NOMO-1 treated with DMSO at 0.1 percent for 48 hours (cell line): Measurements from ENCODE around the gene NRP2.
A peak's percentile ranks its signal among the peaks of the same experiment; 100 is the strongest.

ENCODE experiments used
- DNase-seq: peaks from one replicate; lab custom pipeline; 2025; ENCODE audit not compliant: unreplicated experiment; lab: John Stamatoyannopoulos, UW

NRP2 gene

DNA sequence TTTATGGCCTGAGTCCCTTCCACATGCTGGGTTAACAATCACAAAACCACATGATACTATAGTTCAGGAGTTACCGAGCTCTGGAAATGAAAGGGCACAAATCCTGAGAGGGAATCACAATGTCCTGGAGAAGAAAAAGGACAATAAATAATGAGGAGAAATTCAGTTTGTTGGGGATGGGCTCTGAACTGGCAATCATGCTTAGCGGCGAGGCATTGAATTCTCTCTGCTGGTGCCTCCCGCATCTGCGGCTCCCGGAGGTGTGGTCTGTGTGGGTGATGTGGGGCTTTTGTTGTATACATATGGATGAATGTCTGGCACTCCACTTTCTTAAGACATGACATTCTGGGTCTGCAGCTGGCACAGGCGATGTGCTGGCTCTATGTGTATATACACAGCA is 46.1 kb downstream of the NRP2 start:
- no peak for DNase-seq

DNA sequence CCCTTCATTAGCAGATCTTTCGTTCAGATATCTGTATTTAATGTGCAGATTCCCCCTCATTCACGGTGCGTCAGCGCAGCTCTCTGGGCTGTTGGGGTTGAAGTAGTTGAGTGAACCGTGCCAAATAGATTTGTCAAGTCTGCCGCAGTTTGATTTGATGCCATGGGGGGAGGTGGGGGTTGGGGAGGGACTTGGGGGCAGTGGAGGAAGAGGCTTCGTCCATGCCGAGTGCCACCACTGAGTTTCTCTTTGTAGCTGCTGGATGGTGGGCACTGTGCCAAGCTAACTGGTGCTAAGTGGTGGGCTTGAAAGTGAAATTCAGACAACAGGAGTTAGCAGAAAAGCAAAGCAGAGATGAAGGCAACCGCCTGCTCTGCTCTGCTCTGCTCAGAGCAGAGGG is 47.9 kb downstream of the NRP2 start:
- no peak for DNase-seq

DNA sequence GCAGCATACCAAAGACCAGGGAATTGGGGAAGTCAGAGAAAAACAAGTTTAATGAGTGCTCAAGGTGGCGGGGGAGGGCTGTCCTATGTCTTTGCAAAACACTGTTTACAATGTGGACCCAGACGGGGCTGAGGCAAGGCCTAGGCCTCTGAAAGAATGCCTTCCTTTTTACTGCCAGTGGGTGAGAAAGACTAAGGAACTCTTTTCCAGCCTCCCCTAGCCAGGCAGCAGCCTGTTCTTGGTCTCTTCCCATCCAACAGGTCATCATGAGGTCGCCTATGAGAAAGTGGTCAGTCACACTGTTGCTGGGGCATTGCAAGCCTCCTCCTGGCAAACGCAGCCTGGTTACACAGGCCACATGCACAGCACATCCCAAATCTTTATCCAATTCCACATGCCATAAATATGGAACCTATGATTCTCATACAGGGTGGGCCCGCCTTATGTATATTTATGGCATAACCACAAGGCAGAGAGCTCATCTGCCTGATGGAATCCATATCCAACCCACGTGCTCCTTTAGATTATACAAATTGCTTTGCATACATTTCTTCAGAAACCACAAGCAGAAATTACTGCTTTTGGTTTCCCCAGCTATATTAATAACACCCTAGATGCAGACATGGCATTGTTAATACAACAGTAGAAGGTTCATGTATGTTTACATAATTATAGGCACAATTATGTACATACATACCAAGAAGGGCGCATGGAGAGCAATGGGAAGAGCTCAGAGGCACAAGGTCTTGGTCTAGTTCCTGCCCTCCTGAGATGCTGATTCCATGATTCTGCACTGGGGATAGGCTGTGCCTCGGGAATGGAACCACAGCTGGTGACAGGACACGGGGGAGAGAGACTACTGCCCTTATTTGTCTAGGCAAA is 48.6 kb downstream of the NRP2 start:
- no peak for DNase-seq

DNA sequence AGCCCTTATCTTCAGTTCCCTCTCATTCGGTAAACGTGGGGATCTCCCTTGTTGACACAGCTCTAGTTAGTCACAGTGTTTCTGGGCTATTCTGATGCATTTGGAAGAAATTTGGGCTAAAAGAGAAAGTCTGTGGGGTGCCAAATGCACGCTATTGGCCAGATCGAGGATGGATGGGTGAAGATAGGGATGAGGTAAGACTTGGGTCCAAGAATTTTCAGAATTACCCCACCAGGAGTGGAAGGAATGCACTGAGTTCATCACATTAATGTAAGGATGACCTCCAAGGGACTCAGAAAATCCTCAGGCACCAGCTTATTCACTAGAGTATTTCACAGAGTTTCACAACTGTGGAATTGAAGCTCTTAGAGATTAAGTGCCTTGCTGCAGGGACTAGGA is 49.3 kb downstream of the NRP2 start:
- no peak for DNase-seq

DNA sequence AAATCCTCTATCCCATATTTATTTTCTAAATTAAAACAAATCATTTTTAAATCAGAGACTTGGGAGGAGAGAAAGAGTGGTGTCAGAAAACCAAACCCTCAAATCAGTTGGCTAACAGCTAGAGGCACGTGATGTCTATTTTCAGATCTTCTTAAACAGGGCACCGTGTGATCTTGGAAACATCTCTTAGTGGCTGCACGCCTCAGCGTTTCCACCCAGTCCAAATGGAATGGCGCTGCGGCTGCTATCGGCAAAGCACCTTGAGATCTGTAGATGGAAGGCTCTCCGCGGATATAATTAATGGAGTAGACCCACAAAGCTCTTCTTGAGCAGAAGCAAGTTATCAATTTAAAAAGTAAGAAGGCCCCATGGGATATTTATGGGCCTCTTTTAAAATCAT is 50.0 kb downstream of the NRP2 start:
- DNase-seq: no peak

DNA sequence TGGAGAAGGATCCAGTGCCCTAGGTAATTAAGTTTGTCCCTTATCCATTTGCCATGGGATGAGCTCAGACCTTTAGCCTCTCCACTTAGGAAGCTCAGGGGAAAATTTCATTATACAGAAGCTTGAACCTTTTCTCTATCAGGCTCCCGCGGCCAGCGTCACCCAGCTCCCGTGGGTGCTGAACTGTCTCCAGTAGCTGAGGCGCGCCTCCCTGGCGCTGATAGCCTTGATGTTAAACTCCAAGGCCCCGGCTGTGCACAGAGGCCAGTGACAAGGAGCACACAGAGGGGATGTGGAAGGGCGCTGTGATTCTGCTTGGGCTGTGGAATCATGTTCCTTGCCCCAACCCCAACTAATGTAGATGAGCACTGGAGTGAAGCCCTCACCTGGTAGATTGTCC is 50.8 kb downstream of the NRP2 start:
- DNase-seq: no peak

DNA sequence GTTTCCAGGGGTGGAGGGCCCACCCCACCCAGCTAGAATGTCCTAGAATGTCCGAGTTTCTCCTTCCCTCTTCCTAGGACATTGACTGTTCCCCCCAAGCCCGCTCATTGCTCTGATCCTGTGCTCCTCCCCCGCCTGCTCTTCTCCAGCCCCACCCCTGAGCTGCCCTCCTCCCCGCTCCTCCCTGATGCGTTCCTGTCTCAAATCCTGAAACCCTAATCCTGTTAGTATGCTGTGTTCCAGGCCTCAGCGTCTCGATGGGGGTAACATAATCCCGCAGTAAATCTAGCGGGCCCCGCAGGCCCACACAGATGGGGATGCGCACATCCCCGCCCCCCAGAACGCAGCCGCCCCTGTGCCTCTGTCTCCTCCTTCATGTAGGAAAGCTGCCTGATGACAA is 51.3 kb downstream of the NRP2 start:
- DNase-seq: no peak

DNA sequence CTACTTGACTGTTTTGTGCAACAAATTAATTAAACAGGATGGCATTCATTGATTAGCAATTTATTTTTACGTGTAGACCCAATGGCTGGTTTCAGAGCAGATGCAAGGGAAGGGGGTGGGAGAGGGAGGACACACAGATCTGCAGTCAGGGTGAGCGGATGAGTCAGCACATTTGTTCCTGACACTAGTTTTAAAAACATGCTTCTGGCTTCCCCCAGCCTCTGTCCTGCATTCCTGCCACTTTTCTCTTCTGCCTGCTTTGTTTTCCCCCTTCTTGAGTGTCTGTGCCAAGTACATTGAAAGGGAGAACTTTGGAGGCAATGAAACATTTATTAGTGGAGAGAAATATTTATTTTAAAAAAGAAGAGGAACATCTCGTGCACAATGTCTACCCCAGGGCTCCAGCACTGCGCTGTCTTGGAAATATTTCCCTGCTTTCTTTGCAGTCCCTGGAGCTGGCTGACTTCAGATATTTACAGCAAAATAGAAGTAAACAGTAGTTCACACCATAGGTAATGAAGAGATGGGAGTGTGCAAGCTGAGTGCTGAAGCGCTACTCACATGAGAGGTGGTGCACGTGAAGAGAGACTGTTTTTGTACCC is 52.2 kb downstream of the NRP2 start:
- DNase-seq: no peak

DNA sequence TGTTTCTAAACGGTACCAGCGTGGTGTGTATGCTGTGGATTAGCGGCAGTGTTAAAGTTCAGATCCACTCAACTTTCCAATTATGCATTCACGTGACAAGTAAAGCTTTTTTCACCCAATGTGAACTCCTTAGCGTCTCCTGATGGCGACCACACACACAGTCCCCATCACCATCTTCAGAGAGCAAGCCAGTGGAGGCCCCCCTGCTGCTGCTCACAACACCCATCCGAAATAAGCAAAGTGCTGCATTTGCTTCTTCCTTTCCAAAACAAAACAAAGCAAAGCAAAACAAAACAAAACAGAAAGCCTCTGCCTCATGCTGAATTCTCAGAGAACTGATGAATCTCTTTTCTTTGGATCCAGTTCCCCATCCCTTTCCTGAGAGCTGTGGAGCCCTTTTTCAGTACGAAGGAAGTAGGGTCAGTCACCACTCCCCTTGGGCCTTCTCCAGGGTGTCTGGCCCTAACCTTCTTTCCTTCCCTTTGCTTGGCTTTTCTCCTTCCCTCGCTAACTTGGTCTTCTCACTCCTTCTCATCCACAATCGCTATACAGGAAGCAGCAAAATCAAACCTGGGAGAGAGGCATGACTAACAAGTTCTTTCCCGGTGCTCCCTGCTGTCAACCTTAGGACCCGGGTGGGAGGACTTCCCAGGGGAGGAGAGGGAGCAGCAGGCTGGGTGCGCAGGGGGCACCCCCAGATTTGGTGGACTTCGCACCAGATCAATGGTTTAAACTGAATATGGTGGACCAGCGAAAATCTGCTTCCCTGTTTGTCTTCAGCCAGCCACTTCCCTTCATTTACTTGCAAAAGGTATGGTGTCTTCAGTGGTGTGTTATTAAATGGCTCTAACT is 56.0 kb downstream of the NRP2 start:
- DNase-seq: no peak

DNA sequence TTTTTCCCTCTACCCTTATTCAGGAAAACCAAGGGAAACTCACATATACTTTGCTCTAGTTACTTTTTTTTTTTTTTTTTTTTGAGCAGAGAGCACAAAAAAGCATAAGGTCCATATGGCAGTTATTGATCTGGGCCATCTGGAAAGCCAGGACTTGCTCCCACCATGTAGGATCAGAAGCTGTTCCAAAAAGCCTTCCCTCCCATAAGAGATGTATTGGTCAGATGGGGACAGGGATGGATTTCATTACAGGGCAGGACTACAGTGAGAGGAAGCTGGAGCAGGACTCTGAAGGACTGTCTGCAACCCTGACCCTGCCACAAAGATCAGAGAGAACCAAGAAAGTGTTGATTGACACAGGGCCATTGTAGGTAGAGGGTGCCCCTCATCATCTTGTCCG is 57.3 kb downstream of the NRP2 start:
- DNase-seq: no peak

DNA sequence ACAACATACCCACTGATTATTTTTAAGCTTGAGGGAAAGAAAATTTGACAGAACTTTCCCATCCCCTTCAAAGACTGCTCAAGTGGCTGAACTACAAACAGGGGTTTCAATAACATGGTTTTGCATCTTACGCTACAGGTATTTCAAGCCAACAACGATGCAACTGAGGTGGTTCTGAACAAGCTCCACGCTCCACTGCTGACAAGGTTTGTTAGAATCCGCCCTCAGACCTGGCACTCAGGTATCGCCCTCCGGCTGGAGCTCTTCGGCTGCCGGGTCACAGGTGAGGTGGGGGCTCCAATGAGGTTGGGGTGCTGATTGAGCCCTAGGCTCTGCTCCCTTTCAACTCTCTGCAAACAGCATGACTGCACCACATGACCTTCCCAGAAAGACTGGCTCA is 58.1 kb downstream of the NRP2 start:
- DNase-seq: no peak

DNA sequence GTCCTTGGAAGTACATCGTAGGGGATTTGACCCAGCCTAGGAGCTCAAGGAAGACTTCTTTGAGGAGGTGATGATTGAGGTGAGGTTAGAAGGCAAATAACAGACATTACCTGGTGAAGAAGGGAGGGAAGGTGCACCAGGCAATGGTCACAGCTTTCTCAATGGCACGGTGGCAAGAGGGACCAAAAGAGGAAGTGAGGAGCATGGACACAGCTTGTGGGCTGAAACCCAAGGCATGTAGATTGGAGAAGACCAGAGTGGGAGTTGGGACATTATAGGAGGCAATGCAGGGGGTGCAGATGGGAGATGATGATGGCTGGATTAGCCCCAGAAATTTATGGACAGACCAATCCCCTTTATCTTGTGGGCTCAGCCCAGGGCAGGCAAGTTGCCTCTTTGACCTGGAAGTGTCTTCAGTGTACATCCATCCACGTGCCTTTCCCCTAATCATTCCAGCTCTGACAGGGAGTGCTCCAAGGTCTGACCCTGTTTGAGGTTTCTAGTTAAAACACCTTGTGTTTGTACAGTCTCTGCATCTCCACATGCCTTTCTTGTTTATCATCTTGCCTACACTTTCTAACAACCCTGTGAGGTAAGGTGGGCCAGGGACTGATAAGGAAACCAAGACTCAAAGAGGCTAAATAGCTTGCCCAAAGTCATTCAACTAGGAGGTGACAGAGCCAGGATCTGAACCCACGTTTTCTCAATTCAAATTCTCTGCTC is 59.1 kb downstream of the NRP2 start:
- peak; percentile 12 for DNase-seq

DNA sequence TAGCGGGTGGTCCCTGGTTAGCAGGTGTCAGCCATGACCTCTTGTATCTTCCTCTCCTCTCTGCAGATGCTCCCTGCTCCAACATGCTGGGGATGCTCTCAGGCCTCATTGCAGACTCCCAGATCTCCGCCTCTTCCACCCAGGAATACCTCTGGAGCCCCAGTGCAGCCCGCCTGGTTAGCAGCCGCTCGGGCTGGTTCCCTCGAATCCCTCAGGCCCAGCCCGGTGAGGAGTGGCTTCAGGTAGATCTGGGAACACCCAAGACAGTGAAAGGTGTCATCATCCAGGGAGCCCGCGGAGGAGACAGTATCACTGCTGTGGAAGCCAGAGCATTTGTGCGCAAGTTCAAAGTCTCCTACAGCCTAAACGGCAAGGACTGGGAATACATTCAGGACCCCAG is 60.8 kb downstream of the NRP2 start:
- DNase-seq: no peak

DNA sequence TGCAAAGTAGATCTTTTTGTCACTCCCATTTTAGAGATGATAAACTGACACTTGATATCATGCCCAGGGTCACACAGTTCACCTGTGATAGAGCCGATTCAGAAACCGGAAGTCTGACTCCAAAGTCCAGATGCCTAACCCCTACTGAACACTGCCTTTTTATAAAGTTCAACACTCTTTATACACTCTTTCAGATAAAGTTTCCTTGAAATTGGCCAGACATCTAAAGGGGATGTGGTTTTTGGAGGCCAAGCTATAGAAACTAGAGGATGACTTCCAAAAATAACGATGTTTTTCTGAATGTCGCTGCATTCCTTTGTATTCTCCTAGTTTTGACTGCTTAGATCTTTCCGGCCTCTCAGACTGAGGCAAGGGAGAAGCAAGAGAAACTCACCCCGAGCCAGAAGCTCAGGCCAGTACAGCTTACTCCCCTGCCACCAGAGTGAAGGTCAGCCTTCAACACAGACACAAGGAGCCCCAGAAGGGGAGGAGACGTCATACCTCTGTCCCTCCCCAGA is 61.8 kb downstream of the NRP2 start:
- no peak for DNase-seq

DNA sequence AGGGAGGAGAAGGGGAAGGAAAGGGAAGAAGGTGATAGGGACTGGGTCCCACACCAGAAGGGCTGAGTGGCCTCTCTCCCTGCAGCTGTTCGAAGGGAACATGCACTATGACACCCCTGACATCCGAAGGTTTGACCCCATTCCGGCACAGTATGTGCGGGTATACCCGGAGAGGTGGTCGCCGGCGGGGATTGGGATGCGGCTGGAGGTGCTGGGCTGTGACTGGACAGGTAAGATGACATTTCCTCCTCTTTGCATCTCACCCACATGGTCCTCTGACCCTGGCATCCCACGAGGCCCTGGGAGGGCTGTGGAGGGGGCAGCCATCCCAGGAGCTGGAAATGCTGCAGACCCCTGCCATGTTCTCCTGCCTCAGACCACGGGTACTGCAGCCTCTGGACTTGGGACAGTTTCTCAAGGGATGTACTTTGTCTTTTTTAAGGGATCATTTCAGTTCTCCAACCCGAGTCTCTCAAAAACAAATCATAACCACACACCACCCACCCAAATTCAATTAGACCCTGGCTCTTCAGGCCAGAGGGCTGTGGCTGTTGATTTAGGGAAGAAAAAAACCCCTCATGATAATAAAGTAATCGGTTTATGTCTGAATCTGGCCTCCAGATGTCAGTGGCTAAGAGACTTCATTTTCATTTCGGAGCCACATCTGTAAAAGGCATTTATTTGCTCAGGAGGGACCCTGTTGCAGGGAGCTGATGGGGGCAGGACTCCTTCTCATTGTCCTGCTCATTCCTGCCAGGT is 63.5 kb downstream of the NRP2 start:
- DNase-seq: no peak

DNA sequence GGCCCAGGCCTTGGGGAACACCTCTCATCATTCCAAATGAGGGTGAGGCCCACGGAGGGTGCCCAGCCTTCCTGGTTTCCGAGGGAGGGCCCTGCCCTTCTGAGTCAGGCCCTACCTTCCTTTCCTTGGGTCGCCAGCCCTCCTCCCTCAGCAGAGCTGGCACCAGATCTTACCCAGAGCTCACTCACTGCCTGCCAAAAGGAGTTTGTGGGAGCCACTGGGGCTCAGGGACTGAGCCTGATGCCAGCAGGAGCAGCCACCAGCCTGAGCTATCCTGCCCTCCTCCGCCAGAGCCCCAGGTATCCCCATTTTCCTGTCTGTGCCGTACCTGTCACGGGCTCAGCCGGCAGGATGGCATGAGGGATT is 64.1 kb downstream of the NRP2 start:
- no peak for DNase-seq

DNA sequence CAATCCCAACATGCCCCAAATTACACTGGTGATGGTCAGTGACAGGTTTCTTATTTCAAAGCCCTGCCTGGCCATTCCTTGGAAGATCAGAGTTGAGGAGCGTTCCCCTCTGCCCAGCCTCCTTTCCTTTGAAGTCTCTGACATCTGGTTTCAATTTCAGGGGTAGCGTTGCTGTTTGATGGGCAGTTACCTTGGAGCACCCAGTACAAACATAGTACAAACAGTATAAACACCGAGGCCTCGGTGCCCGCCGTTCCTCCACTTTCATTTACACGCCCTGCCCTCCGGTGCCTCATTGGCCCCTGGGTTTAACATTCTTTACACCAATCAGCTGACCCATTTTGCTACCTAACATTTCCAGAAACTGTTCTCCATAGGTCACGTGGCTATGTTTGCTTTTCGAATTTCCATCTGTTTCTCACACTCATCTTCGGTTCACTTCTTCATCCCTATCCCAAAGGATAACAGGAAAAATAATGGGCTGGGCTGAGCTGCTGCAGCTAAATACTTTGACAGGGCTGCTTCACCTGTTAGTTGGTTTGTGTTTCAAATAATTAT is 65.6 kb downstream of the NRP2 start:
- DNase-seq: no peak

DNA sequence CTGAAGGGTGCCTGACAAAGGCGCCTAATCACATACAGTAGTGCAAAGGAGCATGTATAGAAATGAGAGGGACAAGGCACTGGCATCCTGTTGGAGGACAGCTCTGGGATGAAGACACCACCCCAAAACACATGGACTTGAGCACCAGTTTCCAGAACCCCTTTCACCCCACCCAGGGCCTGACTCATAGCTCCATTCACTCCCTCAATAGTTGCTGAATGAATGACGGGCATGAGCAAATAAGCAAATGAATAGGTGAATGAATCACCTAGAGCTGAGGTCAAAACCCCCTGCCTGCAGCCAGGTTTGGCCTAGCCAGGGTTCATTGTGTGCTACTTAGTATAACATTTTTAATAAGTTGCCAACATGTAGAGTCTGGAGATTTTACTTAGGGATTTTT is 66.3 kb downstream of the NRP2 start:
- DNase-seq: no peak

DNA sequence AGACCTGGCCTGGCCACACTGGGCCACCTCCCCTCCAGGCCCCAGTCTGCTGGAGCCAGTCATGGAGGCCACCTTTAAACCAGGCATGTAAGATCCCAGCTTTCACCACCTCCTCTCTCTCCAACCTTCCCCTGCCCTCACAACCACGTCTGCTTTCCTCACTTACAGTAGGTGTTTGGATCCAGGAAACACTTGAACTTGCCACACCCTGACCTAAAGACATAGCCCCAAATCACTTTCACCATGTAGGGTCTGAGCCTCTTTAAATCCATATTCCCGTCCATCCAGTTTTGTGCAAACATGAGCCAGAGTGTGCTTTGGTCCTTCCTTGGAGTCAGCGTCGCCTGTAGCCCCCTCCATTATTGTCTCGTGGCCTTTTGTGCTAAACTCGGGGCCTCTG is 66.8 kb downstream of the NRP2 start:
- no peak for DNase-seq

DNA sequence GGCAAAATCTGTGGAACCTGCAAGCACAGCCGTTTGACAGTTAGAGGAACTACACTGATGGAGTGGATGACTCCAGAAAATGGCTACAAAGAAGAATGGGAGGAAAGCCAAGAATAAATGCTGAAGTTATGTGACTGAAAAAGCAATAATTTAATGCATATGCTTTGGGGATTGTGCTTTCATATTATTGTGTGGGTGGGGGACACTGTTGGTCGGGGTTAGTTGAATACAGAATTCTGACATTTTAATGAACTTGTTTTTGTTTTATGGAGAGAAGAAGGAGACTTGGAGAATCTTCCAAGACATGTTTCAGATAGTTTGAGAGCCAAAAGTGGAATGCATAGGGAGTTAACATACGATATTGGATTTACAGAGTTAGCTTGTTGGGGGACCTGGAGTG is 68.5 kb downstream of the NRP2 start:
- no peak for DNase-seq
